Measurements from ENCODE around the gene DAPK2. TPM values are rescaled to one million over a fixed set of nuclear protein-coding genes. Genes with fewer than 3 reads are reported as not detected.

The DAPK2 gene
- polyA plus RNA-seq, 3 donors = 4.4 to 8.2 (median 5.1) TPM

DNA sequence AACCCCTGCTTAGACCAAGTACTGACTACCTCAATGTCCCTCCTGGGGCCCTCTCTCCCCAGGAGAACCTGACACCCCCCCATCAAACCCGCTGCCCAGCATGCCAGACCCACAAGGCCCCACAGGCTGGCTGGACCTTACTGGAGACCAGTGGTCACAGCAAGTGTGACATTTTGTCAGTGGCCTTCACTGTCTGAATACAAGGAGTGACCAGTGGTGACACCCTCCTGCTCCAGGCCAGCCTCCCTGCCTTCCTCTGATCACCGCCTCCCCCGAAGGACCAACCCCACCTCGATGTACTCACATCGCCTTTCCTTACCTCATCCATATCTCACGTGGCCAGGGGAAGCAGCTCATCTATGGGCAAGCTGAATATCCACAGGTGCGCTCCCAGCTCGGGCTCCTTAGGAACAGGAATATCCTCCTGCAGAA lies 150.5 kb downstream of the DAPK2 start:
- no peak for DNase-seq

DNA sequence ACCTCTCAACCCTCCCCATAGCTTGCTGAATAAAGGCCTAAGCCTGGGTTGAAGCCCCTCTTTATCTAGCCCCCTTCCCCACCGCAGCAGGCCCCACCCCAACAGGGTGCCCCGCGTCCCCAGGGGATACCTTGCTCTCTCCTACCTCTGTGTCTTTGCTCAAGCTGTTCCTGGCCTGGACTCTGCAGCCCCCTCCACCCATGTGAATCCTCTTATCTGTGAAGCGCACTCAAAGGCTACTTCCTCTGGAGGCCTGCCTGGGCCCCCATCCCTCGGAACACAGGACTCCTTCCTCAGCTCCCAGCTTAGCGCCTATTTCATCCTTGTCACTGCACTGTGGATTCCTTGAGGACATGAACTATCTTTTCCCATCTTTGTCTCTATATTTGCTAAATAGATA lies 151.1 kb downstream of the DAPK2 start:
- DNase-seq = no peak

DNA sequence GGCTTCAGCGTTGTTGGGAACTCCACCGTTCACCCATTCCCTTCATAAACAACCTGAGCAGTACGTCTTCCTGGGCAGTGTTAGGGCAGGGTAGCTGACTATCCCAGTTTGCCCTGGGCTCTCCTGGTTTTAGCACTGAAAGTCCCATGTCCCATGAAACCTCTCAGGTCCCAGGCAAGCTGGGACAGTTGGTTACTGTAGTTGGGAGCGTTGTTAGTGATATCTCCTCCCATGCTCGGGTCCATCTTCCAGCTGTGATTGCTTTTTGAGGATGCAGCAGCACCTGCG lies 151.7 kb downstream of the DAPK2 start:
- DNase-seq = no peak

DNA sequence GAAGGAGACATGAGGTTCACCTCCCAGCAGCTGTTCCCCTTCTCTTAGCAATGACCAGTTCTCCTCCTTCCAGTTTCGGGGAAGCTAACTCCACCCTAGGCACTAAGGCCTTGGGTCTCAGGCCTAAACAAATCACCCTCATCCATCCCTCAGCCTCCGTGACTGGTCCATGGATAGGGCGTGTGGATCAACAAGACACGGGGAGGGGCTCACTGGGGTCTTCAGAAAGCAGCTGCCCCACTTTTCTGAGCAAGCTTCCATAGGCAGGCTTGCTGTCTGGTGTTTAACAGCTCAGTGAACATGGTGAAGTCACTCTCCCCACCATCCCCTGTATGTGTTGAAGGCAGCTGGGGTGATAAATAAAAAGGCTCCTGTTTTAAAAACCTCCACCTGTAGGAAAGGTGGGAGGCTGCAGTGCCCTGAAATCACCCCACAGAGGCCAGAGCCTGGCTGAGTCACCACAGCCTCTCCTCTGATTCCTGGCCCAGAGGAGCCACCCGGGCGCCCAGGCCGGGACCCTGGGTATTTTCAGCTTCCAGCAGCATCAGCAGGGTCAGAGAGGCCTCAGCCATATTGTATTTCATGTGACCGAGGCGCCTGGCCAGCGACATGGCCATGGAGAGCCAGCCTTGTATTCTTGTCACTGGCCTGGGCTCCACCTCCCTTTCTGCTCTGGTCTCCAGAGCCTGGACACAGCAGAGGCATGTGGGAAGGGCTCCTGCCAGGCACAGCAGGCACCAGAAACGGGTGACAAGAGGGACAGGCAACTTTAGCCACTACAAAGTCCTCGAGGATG lies 152.2 kb downstream of the DAPK2 start:
- no peak for DNase-seq

DNA sequence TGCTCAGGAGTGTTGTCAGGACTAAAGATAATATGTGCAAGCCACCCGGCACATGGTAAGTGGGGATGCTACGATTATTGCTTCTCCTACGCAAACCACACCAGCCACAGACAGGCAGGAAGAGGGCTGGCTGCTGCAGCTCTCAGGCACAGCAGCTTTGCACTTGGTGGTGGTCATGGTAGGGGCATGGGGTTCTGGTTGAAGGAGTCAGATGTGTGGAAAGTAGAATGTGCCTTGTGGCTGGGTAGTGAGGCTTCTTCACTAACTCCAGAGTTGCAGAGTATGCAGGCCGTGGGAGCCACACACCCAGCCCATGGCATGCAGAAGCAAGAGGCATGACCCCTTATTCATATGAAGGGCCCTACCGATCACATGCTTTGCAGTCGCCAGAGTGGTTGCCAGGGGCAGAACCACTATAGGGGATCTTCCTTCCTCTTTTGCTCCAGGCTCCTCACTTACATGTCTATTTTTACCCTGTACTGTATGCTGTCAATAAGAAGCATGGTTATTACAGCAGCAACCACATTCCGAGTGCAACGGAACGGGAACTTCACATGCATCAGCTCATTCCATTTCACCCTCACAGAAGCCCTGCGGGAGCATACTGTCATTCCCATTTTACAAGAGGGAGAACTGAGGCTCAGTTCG lies 153.4 kb downstream of the DAPK2 start:
- no peak for DNase-seq

DNA sequence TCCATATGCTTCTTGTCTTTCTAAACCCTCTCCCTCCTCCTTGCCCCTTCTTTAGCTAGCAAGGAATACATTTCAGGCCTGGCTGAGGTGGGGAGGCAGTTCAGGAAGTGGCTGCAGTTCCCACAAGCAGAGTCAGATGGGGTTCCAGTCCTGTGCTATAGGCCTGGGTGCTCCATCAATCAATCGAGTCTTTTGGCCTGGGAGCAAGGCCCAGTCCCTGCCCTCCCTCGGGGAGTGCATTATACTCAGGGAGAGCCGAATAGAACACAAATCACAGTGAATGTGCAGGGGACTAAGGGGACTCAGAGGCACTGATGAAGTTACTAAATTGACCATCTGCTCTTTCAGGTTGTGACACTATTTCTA lies 154.5 kb downstream of the DAPK2 start:
- DNase-seq = peak; percentile 51

DNA sequence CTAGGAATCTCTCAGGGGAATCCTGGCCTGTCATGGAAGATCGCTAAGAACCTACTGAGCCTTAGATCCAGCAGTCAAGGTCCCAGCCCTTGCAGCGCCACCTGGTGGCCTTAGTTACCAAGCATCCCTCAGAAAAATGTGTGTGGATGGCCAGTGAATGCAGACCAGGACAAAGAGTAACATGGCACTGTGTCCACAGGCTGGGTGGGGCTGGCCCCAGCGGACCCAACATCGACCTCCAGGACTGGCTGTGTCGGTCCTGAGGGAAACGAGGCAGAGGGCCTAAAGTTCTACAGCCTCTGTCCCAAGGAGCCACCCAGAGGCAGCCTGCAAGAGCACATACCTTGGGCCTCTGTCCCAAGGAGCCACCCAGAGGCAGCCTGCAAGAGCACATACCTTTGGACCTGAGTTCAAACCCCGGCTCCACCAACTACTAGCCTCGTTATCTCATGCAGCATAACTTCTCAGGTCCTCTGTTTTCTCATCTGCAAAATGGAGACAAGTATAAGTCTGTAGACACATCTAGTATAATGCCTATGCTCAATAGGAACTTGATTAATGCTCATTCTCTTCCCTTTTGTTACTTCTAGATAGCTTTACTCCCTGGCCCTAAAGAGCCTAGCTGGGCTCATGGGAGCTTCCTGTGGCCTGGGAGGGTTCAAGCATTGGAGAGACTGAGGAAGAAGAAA lies 155.1 kb downstream of the DAPK2 start:
- DNase-seq = peak; percentile 67

DNA sequence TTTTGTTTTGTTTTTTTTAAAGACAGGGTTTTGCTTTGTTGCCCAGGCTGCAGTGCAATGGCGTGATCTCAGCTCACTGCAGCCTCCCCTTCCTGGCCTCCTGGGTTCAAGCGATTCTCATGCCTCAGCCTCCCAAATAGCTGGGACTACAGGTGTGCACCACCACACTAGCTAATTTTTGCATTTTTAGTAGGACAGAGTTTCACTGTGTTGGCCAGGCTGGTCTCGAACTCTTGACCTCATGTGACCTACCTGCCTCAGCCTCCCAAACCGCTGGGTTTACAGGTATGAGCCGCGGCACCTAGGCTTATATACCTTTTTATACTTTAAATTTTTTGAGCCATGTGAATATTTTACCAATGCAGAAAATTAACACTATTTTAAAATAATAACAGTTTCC lies 155.7 kb downstream of the DAPK2 start:
- no peak for DNase-seq

DNA sequence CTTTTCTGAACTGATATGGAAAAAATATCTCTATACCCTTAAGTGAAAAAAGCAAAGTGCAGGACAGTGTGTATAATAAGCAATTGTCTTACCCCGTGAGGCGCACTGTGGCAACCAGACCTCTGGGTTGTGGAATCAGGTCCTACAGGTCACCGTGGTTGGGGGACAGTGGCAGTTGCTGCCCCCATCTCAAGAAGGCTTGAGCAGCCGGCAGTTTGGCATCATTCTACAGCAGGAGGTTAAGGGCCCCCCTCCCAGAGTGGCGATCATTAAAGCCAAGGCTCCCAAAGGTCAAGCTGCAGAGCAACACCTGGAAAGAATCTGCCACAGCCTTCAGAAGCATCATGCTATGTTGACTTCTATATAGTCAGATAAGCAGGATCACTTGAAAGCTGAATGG lies 156.5 kb downstream of the DAPK2 start:
- DNase-seq = no peak

DNA sequence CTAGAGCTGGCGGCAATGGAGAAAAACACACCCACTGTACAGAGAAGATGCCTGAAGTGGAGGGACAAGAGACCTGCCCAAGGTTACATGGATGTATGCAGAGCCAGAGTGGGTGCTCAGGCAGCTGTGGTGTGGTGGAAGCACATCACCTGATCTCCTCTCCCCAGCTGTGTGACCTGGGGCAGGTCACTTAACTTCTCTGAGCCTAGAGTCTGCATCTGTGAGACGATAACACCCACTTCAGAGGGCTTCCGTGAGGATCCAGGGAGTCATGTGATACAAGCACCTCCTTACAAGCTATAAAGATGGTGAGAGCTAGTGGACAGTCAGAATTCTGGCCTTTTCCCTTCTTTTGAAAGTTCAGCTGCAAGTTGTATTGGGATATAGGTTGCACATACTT lies 157.5 kb downstream of the DAPK2 start:
- no peak for DNase-seq

DNA sequence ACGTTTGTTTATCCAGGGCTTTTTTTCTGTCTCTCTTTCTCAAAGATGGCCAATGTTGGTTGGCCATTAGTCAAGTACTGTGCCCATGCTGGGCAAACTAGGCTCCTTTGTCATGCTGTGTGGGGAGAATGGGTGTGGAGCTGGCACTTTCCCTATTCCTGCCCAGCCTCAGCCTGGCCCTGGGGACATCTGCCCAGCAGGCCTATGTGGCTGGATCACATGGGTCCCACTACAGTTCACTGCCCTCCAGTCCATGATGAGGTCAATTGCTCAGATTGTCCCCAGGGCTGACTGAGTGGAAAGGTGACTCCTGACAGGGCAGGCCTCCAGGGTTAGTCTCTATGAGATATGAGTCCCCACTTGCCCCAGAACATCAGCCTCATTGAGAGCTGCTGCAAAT lies 158.1 kb downstream of the DAPK2 start:
- no peak for DNase-seq

DNA sequence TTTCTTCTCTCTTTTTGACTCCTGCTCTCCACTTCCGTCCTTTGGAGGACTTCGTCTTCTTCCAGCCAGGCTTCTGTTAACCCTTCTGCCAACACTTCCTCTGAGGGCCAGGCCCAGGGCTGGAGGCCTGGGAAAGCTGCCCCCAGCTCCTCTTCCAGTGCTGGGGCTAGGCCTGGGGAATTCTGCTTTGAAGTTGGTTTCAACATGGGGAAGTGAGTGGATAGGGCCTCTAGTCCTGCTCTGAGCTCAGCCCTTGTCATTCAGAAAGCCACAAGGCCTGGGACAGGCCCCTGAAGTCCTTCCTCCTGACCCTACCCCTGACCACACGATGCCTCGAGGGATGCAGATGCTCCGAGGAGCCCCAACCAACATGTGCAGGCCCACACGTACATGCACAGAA lies 158.7 kb downstream of the DAPK2 start:
- no peak for DNase-seq

DNA sequence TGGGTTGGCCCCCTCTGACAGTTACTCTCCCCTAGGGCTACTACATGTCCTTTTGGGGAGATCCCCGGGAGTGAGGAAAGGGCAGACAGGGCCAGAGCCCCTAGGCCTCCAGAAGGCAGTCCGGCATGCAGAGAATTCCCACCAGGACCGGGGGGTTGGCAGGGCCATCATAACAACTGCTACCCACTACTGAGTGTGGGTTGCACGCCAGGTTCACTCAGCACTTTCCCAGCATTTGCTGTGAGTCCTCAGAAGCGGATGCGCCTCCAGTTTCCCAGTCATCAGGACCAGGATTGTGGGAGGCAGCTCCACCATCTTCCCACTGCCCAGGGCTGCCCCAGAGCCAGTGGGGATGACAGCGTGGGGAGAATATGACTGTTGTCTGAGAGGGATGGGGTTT lies 161.3 kb downstream of the DAPK2 start:
- DNase-seq = no peak

DNA sequence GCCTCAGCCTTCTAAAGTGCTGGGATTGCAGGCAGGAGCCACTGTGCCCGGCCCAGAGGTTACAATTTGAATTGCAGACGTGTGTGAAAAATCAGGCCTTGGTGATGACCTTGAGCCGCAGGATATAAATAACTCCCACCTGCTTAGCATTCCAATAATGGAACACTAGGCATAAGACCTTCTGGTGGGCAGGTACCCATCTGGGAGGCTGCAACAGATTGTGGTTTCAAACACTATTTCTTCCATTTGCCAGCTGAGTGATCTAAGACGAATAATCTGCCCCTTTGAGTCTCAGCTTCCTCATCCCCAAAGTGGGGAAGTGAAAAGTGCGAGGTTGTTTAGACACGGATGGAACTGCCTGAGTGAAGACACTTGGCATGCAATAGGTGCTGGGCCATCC lies 164.9 kb downstream of the DAPK2 start:
- no peak for DNase-seq

DNA sequence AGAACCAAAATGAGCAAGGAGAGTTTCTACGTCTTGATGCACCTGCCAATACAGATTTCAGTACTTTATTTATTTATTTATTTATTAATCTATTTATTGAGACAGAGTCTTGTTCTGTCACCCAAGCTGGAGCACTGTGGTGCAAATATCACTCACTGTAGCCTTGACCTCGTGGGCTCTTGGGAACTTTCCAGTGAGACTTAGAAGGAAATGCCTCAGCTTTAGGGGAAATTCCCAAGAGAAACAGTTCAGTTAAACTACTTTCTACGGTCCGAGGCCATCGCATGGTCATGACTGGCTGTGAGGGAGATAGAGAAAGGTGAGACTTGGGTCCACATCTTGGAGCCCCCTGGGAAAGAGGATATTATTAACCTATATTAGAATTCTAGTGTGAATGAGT lies 165.5 kb downstream of the DAPK2 start:
- DNase-seq = no peak

DNA sequence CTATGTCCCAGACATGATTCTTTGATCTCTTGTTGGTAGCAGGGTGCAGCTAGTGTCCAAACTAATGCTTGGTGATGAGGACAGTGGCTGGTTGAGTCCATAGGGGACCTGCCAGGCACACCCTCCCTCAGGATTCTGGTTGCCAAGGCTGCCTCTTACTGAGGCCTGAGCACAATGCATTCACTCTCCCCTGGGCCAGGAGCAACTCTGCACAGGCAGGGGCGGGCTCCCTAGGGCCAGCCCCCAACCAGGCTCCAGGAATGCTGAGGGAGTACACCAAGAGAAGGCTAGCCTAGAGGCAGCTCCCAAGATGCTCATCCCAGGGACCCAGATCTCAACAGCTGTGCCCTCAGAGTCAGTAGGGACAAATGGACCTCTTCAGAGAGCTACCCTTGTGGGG lies 166.3 kb downstream of the DAPK2 start:
- no peak for DNase-seq

DNA sequence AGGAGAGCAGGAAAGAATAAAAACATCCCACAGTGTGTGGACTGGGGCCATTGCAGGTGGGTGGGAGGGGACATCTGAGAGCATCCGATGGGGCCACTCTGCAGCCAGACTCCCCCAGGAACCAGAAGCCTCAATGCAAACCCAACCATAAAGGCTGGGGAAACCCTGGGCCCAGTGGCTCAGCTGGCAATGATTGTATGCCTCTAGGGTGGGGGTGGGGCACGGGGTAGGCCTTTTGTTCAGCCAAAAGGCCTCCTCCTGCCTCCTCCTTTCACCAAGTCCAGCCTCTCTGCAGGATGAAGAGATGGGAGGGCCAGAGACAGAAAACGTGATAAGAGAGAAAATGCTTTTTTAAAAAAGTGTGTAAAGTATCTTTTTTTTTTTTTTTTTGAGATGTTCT lies 167.1 kb downstream of the DAPK2 start:
- no peak for DNase-seq

DNA sequence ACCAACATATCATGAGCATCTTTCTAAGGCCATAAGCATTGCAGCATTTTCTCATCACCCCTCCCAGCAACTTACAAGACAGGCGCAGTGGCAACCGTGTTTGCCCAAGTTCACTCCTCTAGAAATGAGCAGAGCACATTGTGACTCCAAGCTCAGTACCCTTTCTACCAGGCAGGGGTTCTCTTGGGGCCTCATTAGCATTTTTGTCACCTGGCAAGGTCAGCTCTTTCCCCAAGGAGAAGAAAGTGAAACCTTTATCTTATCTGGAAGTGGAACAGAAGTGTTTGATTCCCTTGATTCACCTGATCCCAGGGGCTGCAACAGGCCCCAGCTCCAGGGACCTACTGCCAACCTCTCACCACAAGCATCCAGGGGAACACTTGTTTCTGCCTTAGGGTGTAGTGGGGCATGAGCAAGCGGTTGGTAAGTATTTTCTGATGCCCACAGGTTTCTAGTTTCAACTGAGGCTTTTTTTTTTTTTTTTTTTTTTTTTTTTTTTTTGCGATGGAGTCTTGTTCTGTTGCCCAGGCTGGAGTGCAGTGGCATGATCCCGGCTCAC lies 168.5 kb downstream of the DAPK2 start:
- DNase-seq = no peak

DNA sequence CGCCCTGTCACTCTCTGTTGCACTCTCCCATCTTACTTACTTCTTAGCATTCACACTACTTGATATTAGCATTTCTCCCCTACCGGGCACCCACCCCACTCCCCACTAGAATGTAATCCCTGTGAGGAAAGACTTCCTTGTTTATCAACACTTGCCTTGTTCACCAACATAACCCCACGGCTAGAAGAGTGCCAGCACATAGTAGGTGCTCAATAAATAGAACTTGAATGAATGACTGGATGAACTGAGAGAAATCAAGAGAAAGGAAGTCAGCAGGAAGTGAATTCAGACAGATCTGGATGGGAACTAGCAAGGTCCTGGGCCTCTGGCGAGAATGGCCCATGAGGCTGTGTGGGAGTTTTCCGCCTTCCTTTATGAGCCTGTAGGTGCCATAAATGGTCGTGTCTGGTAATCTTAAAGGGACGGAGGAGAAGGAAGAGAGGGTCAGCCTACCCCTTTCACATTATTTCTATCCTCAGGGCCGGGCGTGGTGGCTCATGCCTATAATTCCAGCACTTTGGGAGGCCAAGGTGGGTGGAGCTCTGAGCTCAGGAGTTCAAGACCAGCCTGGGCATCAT lies 170.1 kb downstream of the DAPK2 start:
- DNase-seq = no peak

DNA sequence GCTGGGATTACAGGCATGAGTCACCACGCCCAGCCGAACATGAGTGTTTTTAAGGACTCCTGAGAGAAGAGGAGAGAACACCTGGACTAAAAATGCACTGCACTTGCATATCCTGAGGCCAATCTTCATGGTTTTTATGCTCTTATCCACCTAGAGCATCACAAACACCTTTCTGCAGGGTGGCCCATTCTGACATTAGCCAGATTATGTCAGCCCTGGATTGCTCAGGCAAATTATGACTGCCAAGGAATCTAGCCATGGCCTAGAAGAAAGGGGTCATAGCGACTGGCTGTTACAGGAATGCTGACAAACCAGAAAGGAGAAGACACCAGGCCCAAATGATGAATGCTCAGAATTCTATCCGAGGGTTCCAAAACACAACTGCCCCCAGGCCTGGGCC lies 171.7 kb downstream of the DAPK2 start:
- no peak for DNase-seq

DNA sequence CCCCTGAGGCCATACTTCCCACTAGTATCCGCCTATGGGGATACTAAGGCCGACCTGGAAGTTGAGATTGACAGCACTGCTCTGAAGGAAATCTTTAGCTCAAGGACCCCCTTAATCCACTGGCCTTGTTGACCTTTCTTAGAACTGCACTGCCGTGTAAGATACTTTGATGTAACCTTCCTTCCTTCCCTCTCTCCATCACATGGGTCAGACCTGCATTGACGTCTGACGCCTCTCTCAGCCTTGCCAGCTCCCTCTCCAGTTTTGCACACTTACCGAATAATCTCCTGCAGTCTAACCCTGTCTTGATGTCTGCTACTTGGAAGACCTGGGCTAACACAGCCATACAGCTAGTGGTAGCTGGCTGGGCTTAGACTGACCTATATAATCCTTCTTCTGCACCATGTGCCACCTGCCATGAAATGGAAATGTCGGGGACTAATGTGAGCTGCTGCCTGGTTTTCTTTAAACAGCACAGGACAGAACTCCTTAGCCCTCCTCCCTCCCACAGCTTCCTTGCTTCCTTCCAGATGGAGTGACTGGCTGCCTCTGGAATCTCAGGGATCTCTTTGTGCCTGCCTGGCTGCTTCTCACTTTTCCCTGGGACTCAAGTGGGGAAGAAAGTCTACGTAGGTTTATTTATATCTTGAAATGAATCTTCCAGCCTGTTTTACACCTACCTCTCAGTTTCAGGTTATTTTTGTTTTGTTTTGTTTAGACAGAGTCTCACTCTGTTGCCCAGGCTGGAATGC lies 173.3 kb downstream of the DAPK2 start:
- no peak for DNase-seq
